NOMO-1 (cell line): Measurements from ENCODE around the gene SH3YL1.
A peak's percentile ranks its signal among the peaks of the same experiment; 100 is the strongest.

ENCODE experiments used
- DNase-seq, 2 experiments: peaks; one replicate each; lab custom pipeline; 2025; ENCODE audit not compliant: unreplicated experiment in 2 of 2; lab: John Stamatoyannopoulos, UW

SH3YL1 gene

DNA sequence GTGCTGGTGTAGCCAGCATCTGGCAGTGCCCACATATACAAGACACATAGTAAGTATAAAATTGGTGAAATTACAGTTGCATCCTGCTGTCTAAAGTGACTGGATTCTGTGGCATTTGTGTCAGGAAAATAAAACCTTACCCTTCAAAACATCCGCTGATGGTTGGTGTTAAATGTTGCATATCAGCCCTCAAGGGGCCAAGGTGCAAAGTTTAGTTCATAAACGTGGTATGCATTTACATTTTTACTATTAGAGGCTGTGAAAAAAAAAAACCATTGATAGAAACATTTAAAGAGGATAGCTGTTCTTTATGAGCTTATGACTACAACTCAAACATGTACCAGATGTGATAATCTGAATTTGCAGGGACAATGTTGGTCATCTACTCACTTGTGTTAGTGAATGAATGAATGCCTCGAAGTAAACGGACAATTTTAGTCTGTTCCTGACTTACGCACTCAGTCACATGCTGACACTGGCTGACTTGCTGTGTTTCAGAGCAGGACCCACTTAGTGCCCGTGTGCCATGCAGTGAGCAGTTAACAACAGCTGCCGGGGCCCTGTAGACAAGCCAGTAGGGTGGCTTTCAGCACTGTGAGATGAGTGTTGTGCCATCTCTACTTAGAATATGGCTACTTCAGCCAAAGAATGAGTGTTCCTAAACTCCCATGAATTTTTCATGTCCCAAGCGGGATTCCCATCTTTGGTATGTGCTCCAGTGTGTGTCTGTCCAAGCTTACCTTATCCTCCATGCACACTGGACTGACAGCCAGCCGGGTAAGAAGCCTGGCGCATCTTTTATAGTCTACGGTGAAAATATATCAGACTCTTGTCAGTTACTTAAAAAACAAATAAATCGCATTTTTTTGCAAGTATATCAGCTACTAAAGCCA is 18.8 kb upstream of the SH3YL1 start:
- DNase-seq, result no peak

- DNase-seq, result no peak
Measured at GRCh38 chr2:281381-281780, 17.5 kb upstream of the SH3YL1 start.

DNA sequence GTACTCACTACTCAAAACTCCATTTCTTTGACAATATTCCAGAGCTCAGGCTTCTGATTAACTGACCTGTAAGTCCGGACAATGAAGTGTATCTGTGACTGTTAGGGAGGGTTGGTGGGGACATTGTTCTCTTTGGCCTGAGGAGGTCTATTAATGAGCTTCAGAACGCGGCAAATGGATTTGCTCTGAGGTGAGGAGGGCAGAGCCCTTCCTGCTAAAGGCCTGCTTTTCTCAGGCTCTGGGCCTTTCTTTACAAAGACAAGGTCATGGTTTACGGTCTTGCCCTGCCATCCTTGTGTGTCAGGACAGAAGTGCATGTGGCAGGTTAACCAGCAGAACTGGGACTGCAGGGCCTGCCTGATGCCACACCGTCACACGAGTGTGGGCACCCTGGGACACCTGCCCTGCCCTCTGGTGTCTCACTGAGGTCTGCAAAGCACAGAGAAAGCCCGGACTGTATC is 16.8 kb upstream of the SH3YL1 start:
- no peak for DNase-seq

- no peak for DNase-seq
Measured at GRCh38 chr2:279956-280649, 16.3 kb upstream of the SH3YL1 start.

DNA sequence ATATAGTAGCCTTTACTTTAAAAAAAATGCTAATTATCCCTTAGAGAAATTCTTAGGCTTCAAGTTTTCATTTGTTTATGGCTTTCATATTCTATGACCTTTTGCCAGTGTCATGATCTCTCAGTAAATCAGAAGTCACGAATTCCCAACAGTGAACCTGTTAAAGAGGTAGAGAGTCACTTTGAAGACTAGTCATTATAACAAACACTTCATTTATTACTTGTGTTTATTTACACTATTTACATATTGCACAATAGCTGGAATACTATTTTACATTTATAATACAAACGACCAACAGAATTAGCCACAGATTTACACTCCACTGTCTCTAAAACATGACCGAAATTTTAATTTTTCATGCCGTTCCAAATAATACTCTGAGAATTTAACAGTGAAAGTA is 15.5 kb upstream of the SH3YL1 start:
- DNase-seq, result no peak

DNA sequence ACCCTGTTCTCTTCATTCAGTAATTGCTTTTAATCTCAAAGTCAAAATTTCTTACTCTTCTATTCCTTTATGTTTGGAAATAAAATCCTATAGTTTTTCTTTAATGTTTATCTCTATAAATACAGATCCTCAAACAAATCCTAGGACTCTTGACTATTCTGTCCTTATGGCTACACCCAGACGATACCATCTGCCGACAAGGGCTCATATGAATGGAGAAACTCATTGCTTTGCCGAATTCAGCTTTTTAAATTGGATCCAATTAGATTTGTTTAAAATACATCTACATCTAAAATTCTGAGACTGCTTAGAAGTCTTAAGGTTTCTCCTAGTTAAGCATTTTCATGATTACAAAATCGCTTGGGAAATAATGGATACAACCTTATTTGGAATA is 15.1 kb upstream of the SH3YL1 start:
- DNase-seq, result no peak

DNA sequence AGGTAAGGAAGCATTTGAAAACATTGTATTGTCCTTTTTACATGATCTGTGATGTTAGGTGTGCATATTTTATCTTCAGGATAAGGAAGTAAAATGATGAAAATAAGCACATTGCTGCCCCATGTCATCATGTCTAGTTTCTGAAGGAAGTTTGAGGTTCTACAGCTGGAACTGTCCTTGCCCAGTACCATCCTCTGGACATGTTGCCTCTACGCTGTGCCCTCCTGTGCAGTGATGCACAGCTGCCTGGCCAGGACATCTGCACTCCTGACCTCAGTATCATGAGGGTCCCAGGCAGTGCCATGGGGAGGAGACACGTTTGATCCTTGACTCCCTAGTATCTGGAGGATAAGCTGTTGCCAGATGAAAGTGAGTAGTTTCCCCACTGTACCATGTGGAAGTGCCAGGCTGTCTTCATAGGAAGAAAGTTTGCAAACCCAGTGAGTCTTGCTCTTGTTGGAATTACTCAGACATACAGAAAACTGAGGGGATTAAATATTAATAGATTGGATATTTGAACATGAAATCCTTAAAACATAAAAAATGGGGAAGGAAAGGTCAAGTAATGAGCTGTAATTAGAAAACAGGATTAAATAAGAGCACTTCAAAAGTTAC is 14.6 kb upstream of the SH3YL1 start:
- DNase-seq, result no peak

- DNase-seq, result peak; percentile 44 to 82
Measured at GRCh38 chr2:275466-275865, 11.6 kb upstream of the SH3YL1 start.

GRCh38 chr2:274503-274902 is 10.7 kb upstream of the SH3YL1 start:
- no peak for DNase-seq

- no peak for DNase-seq
Measured at GRCh38 chr2:273333-273732, 9.5 kb upstream of the SH3YL1 start.

- DNase-seq, result no peak
Measured at GRCh38 chr2:271917-272316, 8.1 kb upstream of the SH3YL1 start.

- no peak for DNase-seq
Measured at GRCh38 chr2:270861-271260, 7.0 kb upstream of the SH3YL1 start.

DNA sequence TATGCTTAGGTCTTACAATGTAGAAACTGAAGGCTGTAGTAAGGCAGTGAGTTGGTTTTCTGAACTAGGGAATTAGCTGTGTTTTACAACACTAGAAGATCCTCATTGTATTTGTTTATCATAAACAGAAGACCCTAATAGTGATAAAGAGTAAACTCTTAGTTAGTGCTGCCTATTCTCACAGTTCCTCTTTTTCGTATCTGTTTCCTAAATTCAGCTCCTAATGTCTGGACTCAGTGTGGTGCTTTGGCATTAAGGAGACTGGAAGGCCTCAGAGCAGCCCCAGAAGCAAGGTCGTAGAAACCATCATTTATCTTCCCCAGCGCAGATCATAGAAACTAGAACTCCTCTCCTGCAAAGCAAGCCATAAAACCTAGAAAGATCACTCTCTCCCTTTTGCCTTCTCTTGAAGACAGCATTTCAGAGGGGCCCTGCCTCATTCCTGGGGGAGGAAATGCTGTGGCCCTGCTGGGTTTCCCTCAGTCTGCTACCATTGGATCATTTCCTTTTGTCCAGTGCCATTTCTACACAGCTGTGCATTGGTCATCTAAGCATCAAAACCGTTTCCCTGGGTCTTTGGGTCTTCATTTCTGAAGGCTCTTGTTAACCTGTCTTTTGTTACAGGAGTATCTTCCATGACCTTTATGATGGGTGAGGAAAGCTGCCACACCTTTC is 5.7 kb upstream of the SH3YL1 start:
- DNase-seq, result peak in 1 of 2 experiments; percentile 10

DNA sequence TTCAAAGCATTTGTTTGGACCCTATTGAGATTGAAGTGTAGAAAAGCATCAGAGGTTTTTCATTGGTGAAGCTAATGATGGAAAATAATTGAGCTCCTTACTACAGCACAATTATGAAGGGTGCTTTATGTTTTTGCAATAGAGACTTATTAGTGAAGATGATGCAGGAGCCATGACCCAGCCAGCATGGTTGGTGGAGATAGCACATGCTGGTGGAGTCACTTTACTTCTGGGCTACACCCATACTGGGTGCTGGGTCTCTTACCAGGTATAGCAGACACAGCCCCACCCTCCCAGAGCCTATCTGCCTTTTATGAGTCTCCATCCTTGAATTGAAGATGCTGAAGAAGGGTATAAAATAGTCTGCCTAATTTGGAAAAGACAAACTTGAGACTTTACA is 4.5 kb upstream of the SH3YL1 start:
- DNase-seq, result no peak

- DNase-seq, result peak; percentile 90 to 92
Measured at GRCh38 chr2:264493-265468, 949 bp upstream of the SH3YL1 start, which contains the start of gene ACP1. Gene ACP1 (plus strand): TSS chr2:264947. CDS start chr2:264965, 18 bp downstream.

- DNase-seq, result no peak
Measured at GRCh38 chr2:263022-263738, 652 bp downstream of the SH3YL1 start.

DNA sequence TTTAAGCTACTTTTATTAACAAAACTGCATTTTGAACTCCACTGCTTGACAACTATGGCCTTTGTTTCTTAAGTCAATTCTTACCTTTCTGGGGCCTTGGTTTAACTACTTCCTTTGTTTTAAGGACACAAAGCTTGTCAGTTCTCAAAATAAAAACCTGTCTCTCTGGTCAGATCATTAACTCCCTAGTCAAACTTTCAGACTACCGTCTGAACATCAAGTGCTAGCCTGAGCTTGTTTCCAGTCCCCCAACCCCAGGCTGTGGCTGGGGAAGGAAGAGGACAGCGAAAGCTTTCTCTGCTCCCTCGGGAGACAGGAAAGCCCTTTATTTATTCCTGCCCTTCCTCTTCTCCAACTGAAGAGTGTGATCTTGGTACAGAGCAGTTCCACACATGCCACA is 1.7 kb downstream of the SH3YL1 start:
- DNase-seq, result no peak

DNA sequence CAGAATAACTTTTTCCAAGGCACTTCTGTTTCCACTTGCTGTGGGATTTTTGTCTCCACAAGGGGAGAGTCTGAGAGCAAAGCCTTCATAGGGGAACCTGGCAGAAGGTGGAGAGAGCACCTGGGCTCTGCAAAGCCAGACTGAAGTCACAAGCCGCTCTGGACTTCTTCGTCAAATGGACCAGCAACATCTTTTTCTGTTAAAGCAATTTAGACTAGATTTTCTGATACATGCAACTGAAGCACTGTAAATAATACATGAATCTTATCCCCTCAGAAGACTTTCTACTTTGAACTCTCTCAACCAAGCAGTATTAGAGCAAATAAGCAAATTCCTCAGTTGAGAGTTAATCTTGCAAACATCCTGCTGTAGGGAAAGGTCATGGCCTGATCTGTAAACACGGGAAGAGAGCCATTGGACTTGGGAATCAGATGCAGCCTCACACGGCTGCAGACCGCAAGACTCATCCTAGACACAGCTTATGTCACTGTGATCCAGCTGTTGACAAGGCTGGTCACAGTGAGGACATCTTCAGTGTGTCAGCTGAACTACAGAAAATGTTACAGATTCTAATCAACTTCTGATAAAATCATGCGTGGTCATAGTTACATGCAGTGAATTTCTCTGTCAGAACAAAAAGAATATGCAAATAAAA is 3.2 kb downstream of the SH3YL1 start:
- no peak for DNase-seq
